ENCODE measurements around the gene TEX2.

- TF ChIP-seq REST (IDR thresholded peaks at IDR 0.05; ENCODE audit: low read depth, low read length) (peak; percentile 53; the same call in 1 of the 2 replicates), TAF1 (IDR thresholded peaks at IDR 0.05; ENCODE audit: borderline replicate concordance, low read depth, low read length) (no peak), RXRA (IDR thresholded peaks at IDR 0.05; ENCODE audit: borderline replicate concordance, low read depth) (no peak), RCOR1 (IDR thresholded peaks at IDR 0.05; ENCODE audit: low read length) (no peak), CTCF (IDR thresholded peaks at IDR 0.05) (no peak), EP300 (IDR thresholded peaks at IDR 0.05; ENCODE audit: borderline replicate concordance in 1 of 2, low read depth in 1 of 2, low read length in 1 of 2) (peak in 1 of 2 experiments; percentile 66; a peak in 2 of 4 replicates), JUND (IDR thresholded peaks at IDR 0.05) (peak; percentile 18; the same call in 1 of the 2 replicates), RAD21 (IDR thresholded peaks at IDR 0.05; ENCODE audit: low read length) (no peak), TEAD4 (IDR thresholded peaks at IDR 0.05; ENCODE audit: borderline replicate concordance, insufficient read depth) (peak; percentile 58; the same call in 1 of the 2 replicates), RFX5 (IDR thresholded peaks at IDR 0.05; ENCODE audit: low read length) (no peak), PBX3 (IDR thresholded peaks at IDR 0.05) (peak; percentile 28; the same call in 1 of the 2 replicates), ZBTB33 (IDR thresholded peaks at IDR 0.05; ENCODE audit: borderline replicate concordance, low read depth) (no peak)
Observed at GRCh38 chr17:64216000-64216337, 47.1 kb downstream of the TEX2 start.
